ENCODE data around the gene PDE9A. TPM values are rescaled to one million over a fixed set of nuclear protein-coding genes. Genes with fewer than 3 reads are reported as not detected.
A peak's percentile ranks its signal among the peaks of the same experiment; 100 is the strongest.

The PDE9A gene
- total and polyA plus RNA-seq, 2 experiments from 2014 or later: not detected

GRCh38 chr21:42652527-42653230 is 742 bp upstream of the PDE9A start:
- H3K9me3 ChIP-seq (ENCODE audit: low read depth): no peaks in the 10 kb centered on the region

DNA sequence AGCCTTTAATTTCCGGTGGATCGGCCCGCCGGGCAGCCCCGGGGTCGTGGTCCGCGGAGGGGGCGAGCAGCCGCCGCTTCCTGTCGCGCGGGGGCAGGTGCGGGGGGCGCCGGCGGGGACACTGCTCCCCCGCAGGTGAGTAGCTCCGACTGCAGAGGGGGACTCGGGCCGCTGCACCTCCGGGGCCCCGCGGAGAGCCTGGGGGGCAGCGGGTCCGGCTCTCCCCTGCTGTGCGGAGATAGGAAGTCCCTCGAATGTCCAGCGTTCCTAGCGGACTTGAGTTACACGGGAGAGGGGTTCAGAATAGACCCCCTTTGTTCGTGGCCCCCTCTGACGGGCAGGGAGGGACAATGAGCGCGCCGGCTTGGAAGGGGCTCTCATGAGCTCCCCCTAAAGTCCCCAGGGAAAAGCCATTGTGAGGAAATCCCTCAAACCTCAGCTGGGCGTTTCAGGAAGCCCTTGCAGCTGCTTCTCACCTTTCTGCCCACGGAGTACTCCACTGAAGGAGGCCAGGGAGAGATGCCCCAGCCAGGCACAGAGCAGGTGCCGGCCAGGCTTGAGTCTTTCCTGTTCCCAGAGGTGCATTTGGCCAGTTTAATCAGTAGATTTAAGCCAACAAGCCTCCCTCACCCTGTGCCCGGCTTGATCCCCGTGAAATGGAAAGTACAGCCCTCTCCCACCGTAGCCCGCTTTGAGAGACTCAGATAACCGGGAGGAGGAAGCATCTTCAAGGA is 925 bp downstream of the PDE9A start:
- Histone ChIP-seq H3K4me3 (no peak overlapping the region), H3K9ac (no peak overlapping the region), H3K27me3 (replicated peaks; ENCODE audit: insufficient read depth) (peaks cover 69% of the 10 kb centered on the region), H3K79me2 (ENCODE audit: insufficient read depth) (no peaks in the 10 kb centered on the region), H3K4me1 (ENCODE audit: insufficient read depth) (no peaks in the 10 kb centered on the region), H3K36me3 (ENCODE audit: low read depth) (no peaks in the 10 kb centered on the region), H3K27ac (no peak overlapping the region), H4K20me1 (ENCODE audit: insufficient read depth) (no peaks in the 10 kb centered on the region), H3K9me2 (ENCODE audit: insufficient read depth) (no peaks in the 10 kb centered on the region), H3K9me3 (ENCODE audit: low read depth) (no peaks in the 10 kb centered on the region), H3F3A (ENCODE audit: insufficient read depth) (no peaks in the 10 kb centered on the region), H3K4me2 (ENCODE audit: unreplicated experiment) (no peak overlapping the region), H2AFZ (no peak overlapping the region)
- no peak for DNase-seq
- 3 to 9% methylated on average over 17 to 36 of the region's 45 CpGs for WGBS, 2 experiments (ENCODE audit: low coverage in 1 of 2, low lambda C conversion rate in 2 of 2, missing lambda C conversion rate in 2 of 2)
- in situ Hi-C loops (cut with MboI): no loop called here
- 0 out of 2 replicates have a peak, but pooled peaks have one; percentile 24 for TF ChIP-seq EZH2phosphoT487 (IDR thresholded peaks at IDR 0.05; ENCODE audit: insufficient read depth, low read depth)
- peak; percentile 85 for TF ChIP-seq EZH2 (IDR thresholded peaks at IDR 0.05; ENCODE audit: insufficient read depth, poor library complexity, severe bottlenecking)

More at GRCh38 chr21:42652527-42653230, 742 bp upstream of the PDE9A start:
- no peak overlapping the region for H3K9ac ChIP-seq
- H3F3A ChIP-seq (ENCODE audit: insufficient read depth): no peaks in the 10 kb centered on the region
- H3K27ac ChIP-seq: no peak overlapping the region
- H3K9me2 ChIP-seq (ENCODE audit: insufficient read depth): no peaks in the 10 kb centered on the region
- H3K4me2 ChIP-seq (ENCODE audit: unreplicated experiment): no peak overlapping the region
- no peaks in the 10 kb centered on the region for H3K36me3 ChIP-seq (ENCODE audit: low read depth)
- peaks cover 59% of the 10 kb centered on the region for H3K27me3 ChIP-seq (replicated peaks; ENCODE audit: insufficient read depth)
- H3K4me3 ChIP-seq: no peak overlapping the region
- DNase-seq: peak; percentile 50
- no peak overlapping the region for H2AFZ ChIP-seq
- 6% methylated on average over 23 to 24 of the region's 24 CpGs for WGBS, 2 experiments (ENCODE audit: low coverage in 1 of 2, low lambda C conversion rate in 2 of 2, missing lambda C conversion rate in 2 of 2)
- H3K4me1 ChIP-seq (ENCODE audit: insufficient read depth): no peaks in the 10 kb centered on the region
- H3K79me2 ChIP-seq (ENCODE audit: insufficient read depth): no peaks in the 10 kb centered on the region
- in situ Hi-C loops (cut with MboI): no loop called here
- H4K20me1 ChIP-seq (ENCODE audit: insufficient read depth): no peaks in the 10 kb centered on the region
- TF ChIP-seq EZH2 (IDR thresholded peaks at IDR 0.05; ENCODE audit: insufficient read depth, poor library complexity, severe bottlenecking) (no peak), EZH2phosphoT487 (IDR thresholded peaks at IDR 0.05; ENCODE audit: insufficient read depth, low read depth) (peak; percentile 74; the same call in 1 of the 2 replicates)

- no peak overlapping the region for H2AFZ ChIP-seq
- in situ Hi-C loops (cut with MboI): no loop called here
- no peaks in the 10 kb centered on the region for H3F3A ChIP-seq (ENCODE audit: insufficient read depth)
- no peaks in the 10 kb centered on the region for H3K9me3 ChIP-seq (ENCODE audit: low read depth)
- no peaks in the 10 kb centered on the region for H3K9me2 ChIP-seq (ENCODE audit: insufficient read depth)
- no peaks in the 10 kb centered on the region for H3K36me3 ChIP-seq (ENCODE audit: low read depth)
- no peak overlapping the region for H3K27ac ChIP-seq
- no peak overlapping the region for H3K9ac ChIP-seq
- TF ChIP-seq EZH2 (IDR thresholded peaks at IDR 0.05; ENCODE audit: insufficient read depth, poor library complexity, severe bottlenecking) (no peak), EZH2phosphoT487 (IDR thresholded peaks at IDR 0.05; ENCODE audit: insufficient read depth, low read depth) (no peak)
- no peaks in the 10 kb centered on the region for H4K20me1 ChIP-seq (ENCODE audit: insufficient read depth)
- H3K4me1 ChIP-seq (ENCODE audit: insufficient read depth): no peaks in the 10 kb centered on the region
- H3K79me2 ChIP-seq (ENCODE audit: insufficient read depth): no peaks in the 10 kb centered on the region
- WGBS, 2 experiments (ENCODE audit: low coverage in 1 of 2, low lambda C conversion rate in 2 of 2, missing lambda C conversion rate in 2 of 2): 27 to 32% methylated on average over 18 of the region's 18 CpGs
- H3K27me3 ChIP-seq (replicated peaks; ENCODE audit: insufficient read depth): peaks cover 75% of the 10 kb centered on the region
- no peak for DNase-seq
- no peak overlapping the region for H3K4me2 ChIP-seq (ENCODE audit: unreplicated experiment)
- H3K4me3 ChIP-seq: no peak overlapping the region
Observed at GRCh38 chr21:42654913-42655795, 1.7 kb downstream of the PDE9A start.
